HG03575 (cell line): ENCODE measurements around the gene GNAI1.

Experiments used
- ATAC-seq: cut with Tn5 transposase; IDR thresholded peaks from one replicate; pipeline ENCODE4 v1.9.1; 2021; ENCODE audit not compliant: unreplicated experiment, insufficient number of reproducible peaks, low FRiP score; ENCODE audit errors: extremely low read depth

GNAI1 gene

GRCh38 chr7:80129785-80130184, 4.8 kb upstream of the GNAI1 start:
- no peak for ATAC-seq

- no peak for ATAC-seq
Observed at GRCh38 chr7:80131675-80132435, 2.8 kb upstream of the GNAI1 start.

GRCh38 chr7:80132594-80132993, 2.0 kb upstream of the GNAI1 start:
- no peak for ATAC-seq

GRCh38 chr7:80133361-80134114, 1.1 kb upstream of the GNAI1 start:
- ATAC-seq, result no peak

- ATAC-seq, result no peak
Observed at GRCh38 chr7:80134115-80134535, 506 bp upstream of the GNAI1 start.

GRCh38 chr7:80135309-80136104, 876 bp downstream of the GNAI1 start:
- no peak for ATAC-seq

- peak; percentile 46 for ATAC-seq
Observed at GRCh38 chr7:80136261-80137055, 1.8 kb downstream of the GNAI1 start.

GRCh38 chr7:80137410-80137809, 2.8 kb downstream of the GNAI1 start:
- no peak for ATAC-seq

GRCh38 chr7:80139236-80139635, 4.6 kb downstream of the GNAI1 start:
- ATAC-seq, result no peak

GRCh38 chr7:80140388-80140787, 5.8 kb downstream of the GNAI1 start:
- no peak for ATAC-seq

- no peak for ATAC-seq
Observed at GRCh38 chr7:80141376-80141775, 6.7 kb downstream of the GNAI1 start.

GRCh38 chr7:80142853-80143580, 8.4 kb downstream of the GNAI1 start:
- no peak for ATAC-seq

GRCh38 chr7:80145780-80146422, 11.3 kb downstream of the GNAI1 start:
- ATAC-seq, result no peak

- no peak for ATAC-seq
Observed at GRCh38 chr7:80146545-80147182, 12.0 kb downstream of the GNAI1 start.

GRCh38 chr7:80147543-80148391, 13.1 kb downstream of the GNAI1 start:
- no peak for ATAC-seq

GRCh38 chr7:80150611-80151273, 16.1 kb downstream of the GNAI1 start:
- no peak for ATAC-seq
